ENCODE data around the gene YDJC.
"Not testable (repeated sequence)": the region's sequence is repeated elsewhere in the genome, so short reads cannot be mapped to it uniquely, and the experiment has no call there.

The YDJC gene

DNA sequence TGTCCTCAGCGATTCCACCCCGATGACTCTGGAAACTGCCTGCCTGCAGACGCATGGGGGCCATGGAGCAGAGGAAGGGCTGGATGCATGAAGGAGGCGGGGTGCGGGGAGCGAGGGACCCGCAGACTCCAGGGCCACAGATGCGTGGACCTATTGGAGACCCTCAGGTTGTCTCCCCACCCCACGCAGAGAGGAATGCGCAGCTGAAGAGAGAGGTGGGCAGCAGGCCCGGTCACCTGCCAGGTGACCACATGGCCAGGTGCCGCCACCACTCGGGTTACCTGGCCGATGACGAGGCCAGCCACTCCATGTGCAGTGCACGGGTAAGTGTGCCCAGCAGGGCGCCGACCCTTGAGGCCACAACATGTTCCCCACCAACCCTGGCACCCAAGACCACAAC, 3.1 kb upstream of the YDJC start:
- in situ Hi-C loops (cut with MboI; ENCODE audit: low sequenced_read_pairs), result no loop called here

DNA sequence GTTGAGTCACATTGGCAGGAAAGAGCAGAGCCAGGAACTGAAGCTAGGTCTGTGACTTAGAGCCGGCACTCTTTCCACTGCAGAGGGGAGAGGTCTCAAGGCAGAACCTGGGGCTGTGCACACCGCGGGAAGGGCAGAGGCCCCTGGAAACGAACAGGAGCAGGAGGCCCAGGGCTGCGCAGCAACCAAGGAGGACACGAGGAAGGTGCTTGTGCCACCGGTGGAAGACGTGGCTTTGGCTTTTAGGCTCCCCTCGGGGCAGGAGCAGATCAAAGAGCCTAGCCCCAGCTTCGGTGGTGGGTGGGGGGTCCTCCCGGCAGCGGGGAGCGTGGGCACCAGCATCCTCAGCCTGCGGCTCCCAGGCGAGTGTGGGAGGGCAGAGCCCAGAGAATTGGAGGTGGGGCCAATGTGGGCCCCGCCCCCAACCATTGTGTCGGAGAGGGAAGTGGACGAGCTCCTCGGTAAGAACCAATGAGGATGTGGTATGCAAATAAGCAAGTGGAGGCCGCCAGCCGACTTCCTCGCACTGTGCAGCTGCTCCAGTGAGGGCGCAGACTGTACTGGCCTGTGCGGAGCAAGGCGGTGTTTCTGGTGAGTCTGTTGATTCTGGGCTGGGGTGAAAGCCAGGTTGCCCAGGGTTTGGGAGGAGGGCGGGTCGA, 2.5 kb upstream of the YDJC start, which contains the start of gene CCDC116:
TSS of gene CCDC116 (plus strand) at position 524 of the 659 bp plus-strand sequence. CDS start 422 bp downstream, outside the sequence.
- in situ Hi-C loops (cut with MboI; ENCODE audit: low sequenced_read_pairs), result no loop called here

DNA sequence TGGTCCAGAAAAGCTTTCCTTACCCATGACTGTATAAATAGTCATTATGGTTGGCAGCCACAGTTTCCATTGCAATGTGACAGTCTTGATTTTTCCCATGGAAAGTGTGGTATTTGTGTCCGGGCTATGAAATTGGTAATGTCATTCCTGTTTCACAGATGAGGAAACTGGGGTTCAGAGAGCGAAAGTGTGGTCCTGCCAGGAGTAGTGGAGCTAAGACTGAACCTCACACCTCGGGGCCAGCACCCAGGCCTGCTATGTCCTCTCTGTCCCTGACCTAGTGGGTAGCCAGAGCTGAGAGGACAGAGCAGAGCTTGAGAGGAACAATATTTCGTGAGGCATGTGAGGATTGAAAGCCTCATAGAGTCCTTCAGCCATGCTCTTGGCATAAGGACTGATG, 1.2 kb upstream of the YDJC start:
- in situ Hi-C loops (cut with MboI; ENCODE audit: low sequenced_read_pairs), result no loop called here

DNA sequence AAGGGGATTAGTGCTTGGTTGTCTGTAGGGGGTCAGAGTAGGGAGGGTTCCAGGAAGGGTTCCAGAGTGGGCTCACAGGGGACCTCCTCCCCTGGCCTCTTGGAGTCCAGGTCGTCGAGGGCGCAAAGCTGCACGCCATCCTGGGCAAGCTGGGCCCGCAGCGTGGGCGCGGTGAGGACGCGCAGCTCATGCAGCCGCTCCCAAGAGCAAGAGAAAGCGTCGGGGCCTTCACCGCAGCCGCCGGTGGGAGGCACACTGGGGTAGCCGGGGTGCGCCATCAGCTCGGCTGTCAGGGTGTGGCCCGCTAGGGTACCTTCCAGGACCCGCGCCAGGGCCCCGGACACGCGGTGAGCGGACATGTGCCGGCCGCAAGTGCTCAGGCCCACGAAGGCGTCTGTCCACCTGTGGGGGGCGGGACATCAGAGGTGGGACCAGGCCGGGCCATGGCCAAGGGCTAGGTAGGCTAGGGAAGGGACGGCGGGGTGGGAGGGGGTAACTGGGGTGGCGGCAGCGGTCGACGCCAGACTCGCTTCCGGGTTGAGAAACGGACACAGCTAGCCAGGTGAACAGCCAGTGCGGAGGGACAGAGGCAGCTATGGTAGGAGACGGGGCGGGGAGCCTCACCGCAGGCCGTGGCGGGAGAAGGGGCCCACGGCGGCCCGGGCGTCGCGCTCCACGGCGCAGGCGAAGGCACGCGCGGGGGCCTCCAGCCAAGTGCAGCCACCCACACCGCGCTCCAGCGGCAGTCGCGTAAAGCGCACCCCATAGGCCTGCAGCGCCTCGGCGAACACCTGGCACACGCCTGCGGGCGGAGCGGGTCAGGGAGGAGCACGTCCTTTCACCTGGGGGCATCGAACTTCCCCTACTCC, 1.2 kb downstream of the YDJC start:
- in situ Hi-C loops (cut with MboI; ENCODE audit: low sequenced_read_pairs), result no loop called here

DNA sequence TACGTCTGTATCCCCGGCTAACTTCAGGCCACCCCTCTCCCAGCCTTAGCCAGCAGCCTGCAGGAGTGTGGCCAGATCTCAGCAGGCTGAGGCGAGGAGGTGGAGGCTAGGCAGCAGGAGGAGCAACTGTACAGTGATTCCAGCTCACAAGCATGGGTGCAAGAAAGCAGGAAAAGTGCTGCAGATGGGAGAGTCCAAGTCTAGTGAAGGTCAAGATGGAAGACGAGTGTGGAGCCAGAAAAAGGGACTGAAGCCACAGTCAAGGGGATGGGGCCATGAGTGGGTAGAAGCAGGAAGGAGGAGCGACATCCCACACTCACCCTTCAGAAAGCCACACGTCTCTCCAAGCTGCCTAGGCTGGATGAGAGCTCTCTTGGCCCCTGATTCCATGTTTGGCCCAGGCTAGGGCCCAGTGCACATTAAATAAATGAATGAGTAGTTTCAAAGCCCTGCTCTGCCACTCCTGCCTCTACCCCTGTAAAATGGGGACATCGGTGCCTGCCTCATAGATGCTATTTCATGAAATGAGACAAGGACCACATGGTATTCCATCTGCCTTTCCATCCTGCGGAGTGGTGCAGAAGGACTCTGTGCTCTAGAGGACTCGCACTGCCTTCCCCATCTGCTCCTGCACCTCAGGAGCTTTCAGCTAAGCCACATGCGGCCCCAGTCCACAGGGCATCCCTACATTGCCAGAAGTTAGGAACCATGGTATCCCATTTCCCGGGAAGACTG, 2.9 kb downstream of the YDJC start:
- in situ Hi-C loops (cut with MboI; ENCODE audit: low sequenced_read_pairs), result no loop called here

DNA sequence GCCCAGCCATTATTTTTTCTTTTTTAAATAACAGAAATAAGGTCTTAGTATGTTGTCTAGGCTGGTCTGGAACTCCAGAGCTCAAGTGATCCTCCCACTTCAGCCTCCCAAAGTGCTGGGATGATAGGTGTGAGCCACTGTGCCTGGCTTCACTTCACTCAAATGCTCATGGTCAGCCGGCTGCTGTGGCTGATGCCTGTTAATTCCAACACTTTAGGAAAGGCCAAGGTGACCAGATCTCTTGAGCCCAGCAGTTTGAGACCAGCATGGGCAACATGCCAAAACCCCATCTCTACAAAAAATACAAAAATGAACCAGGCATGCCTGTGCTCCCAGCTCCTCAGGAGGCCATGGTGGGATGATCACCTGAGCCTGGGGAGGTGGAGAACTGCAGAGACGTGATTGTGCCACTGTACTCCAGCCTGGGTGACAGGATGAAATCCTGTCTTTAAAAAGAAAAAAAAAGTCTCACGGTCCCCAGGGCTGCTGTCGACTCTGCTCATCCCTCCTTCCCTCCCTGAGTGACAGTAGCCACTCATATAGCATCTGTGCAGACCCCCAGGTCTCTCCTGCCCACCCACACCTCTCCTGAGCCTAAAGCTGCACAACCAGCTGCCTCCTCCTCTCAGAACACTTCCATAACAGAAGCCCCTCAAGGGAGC, 3.6 kb downstream of the YDJC start:
- in situ Hi-C loops (cut with MboI; ENCODE audit: low sequenced_read_pairs), result no loop called here

DNA sequence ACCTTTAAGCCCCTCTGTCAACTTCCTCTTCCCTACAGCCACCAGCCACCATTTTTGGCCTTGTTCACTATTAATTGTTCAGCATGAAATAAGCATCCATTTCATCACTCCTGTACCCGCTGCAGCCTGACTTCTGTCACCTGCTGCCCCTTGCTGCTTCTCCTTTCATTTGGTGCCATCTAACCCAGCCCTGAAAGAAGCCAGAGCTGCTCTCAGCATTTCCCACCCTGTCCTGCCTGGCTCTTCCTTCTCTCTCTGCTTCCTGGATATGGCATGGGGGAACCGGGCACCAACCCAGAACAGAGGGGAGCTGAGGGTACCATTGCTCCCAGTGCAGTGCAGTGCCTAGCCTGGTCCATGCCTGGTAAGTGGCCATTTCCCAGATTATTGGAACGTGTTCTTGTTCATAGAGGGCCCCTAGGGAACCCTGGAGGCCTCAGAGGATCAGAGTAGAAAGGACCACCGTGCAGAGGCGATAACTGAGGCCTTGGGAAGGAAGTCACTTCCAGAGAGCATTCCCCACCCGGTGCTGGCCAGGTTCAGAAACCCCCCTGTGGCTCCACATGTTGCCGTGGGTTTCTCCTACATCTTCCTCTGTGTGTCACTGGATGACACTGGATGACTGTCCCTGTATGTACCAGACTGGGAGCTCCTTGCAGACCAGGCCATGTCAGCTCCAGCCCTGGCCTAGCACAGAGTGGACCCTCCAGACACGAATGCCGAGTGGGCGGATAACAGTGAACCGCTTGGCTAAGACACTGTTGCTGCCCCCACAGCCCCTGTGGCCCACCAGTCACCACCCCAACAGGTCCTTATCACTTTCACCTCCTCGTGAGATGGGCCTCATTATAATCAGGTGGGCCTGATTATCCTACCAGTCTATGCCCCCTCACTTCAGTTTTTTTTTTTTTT, 4.7 kb downstream of the YDJC start:
- in situ Hi-C loops (cut with MboI; ENCODE audit: low sequenced_read_pairs), result no loop called here

DNA sequence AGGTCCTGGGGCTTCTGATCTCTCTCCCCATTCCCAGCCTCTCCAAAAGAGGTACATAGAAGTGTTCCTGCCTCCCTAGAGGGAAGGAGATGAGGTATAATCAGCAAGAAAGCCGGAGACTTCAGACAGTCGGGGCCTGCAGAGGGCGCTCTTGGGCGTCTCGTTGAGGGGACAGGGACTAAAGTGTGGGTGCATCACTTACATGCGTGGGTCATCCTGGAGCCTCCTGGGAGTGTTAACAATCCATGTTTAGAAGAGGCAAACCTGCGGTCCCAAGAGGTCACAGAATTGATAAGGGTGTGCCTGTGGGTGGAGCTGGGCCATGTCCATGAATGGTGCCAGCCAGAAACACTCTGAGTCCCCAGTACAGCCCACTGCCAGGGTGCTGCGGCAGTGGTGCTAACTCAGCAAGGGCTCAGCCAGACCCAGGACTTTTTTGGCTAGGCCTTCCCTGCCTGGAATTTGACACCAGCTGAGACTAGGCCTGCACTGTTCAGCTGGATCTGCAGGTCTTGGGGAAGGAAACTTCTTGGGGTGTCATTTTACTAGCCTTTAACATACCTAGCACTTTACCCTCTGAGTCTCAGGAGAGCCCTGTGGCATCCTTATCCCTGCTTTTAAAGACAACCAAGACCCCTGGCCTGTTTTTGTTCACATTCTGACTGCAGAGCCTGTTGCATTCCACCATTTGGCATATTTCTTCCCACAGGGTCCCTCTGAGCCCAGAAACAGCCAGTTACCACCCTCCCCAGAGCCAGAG, 5.5 kb downstream of the YDJC start:
- in situ Hi-C loops (cut with MboI; ENCODE audit: low sequenced_read_pairs), result no loop called here

DNA sequence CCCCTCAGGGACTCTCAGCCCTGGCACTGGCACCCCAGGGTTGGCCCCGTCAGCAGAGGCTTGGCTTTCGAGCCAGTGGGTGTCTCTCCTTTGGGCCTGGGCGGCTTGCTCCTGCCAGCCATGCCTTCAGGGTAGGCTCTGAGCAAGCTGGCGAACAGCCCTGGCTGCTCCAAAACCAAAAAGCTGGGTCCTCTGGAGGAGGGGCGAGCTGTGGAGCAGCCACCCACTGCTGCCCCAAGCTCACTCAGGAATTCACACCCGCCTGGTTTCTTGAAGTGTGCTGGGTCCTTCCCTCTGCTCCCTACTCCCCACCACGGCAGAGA, 6.2 kb downstream of the YDJC start:
- in situ Hi-C loops (cut with MboI; ENCODE audit: low sequenced_read_pairs), result no loop called here

DNA sequence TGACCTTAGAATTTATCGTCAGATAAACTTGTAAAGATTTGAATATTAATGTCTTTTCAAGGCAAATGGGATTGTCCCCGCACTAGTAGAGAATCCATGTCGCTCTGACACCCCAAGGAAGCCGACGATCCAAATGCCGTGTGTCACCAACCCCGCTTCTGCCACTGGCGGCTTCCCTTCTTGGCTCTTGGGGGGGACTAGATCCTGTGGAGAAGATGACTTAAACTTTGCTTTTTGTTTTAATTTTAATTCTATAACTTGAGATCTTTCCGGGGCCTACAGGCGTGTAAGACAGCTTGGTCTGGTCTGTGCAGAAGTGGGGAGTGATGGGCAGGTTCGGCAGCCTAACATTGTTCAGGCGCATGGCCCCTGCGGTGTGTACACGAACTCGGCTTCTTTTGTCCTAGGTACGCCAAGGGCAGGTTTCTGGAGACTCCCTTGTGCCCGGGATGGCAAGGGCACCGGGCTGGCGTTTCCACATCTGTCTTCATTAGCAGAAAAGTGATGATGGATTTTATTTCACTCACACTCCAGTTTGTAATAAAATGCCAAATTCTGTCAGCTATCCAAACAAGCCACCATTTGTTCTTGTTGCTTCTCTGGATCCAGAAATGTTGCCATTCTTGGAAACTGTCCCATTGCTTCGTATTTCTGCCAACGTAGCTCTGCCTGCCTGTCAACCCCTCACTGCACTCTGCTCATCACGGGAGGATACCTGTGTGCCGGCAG, 6.7 kb downstream of the YDJC start:
- in situ Hi-C loops (cut with MboI; ENCODE audit: low sequenced_read_pairs), result no loop called here

DNA sequence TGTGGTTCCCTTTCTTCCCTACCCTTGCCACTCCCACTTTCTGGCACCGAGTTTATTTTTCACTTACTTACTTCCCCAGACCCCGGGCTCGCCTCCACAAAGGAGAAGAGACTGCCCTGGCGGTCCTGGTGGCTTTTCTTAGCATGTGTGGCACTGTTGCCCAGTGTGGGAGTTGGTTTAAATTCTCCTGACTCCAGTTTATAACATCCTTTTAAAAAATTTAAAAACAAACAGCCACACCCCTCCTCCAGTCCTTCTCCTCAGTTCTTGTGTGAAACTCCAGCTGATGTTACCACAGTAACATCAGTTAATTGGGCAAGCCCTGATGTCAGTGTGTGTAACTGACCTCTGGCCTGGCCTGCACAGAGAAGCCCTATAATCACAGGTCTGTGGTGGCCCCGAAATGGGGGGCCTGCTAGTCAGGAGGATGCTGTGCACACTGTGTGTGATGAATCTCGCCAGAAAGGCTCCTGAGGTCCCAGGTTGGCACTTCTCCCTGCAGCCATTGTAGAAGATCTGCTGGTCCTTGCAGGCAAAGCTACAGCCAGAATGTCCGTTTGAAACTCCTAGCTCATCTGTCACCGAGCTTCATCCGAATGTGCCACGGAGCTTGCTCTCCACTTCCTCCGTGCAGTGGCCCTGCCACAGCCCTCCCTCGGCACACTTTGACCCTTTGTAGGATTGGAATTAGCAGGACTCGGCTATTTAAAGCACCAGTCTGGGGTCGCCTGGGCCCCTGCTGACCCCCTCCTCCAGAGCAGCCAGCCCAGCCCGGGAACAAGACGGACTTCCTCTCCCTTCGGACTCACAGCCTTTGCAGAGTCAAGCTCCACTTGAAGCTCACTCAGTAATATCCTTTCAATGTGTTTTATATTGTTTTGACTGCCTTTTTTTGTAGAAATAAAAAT, 7.6 kb downstream of the YDJC start:
- in situ Hi-C loops (cut with MboI; ENCODE audit: low sequenced_read_pairs), result no loop called here

DNA sequence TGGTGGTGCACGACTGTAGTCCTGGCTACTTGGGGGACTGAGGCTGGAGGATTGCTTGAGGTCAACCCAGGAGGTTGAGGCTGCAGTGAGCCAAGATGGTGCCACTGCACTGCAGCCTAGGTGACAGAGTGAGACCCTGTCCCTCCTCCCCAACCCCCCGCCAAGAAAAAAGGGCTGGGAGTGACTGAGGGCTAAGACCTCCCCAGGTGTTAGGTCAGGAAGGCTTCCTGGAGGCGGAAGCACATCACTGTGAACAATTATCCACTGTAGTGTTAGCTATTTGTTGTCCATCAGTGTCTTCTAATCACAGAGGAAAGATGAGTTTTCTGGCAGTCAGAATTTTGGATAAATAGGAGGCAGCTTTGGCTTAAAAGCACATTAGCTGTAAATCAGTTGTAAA, 8.8 kb downstream of the YDJC start:
- in situ Hi-C loops (cut with MboI; ENCODE audit: low sequenced_read_pairs), result no loop called here

DNA sequence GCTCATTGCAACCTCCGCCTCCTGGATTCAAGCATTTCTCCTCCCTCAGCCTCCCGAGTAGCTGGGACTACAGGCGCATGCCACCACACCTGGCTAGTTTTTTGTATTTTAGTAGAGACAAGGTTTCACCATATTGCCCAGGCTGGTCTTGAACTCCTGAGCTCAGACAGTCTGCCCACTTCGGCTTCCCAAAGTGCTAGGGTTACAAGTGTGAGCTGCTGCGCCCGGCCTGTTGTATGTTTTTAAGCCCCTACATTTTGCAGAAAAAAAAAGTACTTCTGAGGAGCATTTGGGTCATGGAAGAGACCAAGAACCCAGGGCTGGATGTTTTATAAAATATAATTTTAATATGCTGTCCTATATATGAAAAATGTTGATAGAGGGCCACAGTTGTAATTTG, 12.5 kb downstream of the YDJC start:
- in situ Hi-C loops (cut with MboI; ENCODE audit: low sequenced_read_pairs), result not testable (repeated sequence)

DNA sequence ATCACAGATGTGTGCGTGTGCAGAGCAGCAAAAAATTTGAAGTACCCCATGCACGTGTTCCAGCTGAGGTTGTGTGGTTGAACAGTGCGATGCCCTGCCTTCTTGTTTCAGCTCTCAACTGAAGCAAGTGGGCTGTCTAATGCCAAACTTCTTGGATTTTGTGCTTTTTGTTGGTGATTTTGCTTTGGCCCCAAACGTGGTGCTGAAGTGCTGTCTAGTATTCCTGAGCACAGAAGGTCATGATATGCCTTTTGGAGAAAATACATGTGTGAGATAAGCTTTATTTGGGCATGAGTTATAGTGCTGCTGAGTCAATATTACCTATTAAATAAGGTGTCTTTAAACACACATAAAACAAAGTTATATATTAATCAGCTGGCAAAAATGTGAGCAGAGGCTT, 14.1 kb downstream of the YDJC start:
- in situ Hi-C loops (cut with MboI; ENCODE audit: low sequenced_read_pairs), result no loop called here

DNA sequence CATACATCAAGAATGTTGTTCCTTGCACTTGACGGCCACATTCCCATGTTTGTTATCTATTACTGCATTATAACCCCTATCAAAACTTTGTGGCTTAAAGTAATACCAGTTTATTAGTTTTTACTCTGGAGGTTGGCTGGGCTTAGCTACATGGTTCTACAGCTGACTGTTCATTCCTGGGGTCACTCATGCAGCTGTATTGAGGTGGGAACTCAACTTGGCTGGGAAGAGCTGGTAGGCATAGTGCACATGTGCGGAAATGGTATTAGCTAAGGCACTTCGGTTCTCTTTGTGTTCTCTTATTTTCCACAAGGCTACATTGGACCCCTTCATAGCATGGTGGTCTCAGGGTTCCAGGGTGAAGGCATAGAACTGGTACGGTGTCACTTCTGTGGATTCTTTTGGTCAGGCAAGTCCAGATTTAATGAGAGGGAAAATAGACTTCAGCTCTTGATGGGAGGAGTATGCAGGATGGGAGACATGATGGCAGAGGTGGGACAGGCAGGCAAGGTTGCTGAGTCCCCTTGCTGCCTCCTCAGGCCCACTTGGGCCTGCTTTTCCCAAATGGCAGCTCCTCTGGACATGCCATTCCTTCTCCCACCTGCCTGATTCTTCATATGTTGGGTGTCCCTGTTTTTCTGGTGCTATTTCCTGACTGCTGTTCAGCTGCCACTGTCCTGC, 16.1 kb downstream of the YDJC start:
- in situ Hi-C loops (cut with MboI; ENCODE audit: low sequenced_read_pairs), result no loop called here

DNA sequence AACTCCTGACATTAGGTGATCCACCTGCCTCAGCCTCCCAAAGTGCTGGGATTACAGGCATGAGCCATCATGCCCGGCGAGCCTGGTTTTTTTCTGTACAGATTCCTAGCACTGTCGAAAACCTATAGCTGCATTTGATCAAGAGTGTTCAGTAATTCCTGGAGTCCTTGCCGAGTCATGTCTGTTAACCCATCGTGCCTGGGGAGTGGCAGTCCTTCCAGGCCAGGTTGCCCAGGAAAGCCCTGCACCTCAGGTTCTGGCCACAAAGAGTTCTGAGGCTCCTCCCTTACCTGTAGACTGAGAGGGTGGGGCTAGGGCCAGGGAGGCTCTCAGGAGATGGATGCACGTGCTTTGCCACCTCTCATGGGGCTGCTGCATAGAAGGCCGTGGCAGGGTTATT, 17.0 kb downstream of the YDJC start:
- in situ Hi-C loops (cut with MboI; ENCODE audit: low sequenced_read_pairs), result no loop called here

DNA sequence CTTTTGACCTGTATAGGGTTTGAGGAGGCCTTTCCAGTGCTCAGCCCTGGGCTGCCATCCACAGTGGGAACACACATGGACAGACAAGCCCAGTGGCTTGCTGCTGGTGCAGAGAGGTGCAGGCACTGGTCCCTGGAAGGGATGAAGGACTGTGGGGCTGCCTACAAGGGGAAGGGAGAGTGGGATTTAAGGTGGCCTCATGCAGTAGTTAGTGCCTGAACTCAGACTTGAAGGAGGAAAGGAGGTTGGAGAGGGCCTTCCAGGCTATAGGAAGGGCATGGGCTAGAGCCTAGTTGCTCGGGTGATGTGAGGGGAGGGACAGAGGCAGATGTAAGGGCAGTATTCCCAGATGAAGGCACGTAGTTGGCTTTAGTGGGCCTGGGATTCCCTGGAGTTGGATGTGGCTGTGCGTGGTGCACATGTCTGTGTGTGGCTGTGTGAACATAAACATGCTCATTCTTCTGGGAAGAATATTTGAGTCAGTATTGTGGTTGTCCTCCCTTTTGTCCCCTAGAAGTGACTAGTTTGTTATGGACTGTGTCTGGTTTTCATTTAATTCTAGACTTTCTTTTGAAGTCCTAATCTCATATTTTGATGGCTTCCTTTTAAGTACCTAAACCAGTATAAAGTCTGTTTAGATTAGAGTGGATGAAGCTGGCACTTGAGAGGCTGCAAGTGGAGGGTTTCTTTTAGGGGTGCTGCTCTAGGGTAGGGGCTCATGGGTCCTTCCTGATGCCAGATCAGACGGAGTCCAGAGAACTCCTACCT, 18.4 kb downstream of the YDJC start:
- in situ Hi-C loops (cut with MboI; ENCODE audit: low sequenced_read_pairs), result no loop called here
